NB4 (cell line): ENCODE data around the gene C2orf68.

Experiments used
- MYC ChIP-seq: IDR thresholded peaks from 2 replicates; pipeline ENCODE4 v1.6.1; 2011; ENCODE audit warnings: low read depth, low read length
- POLR2A ChIP-seq: IDR thresholded peaks from 2 replicates; pipeline ENCODE4 v1.6.1; 2011; ENCODE audit warnings: mild to moderate bottlenecking; ENCODE audit not compliant: insufficient read length; ENCODE audit errors: extremely low read depth
- TF ChIP-seq, protein P1 (sequence below): IDR thresholded peaks from one replicate; pipeline ENCODE4 v1.5.1; 2012; ENCODE audit warnings: low read depth, low read length
- TF ChIP-seq, protein P2 (sequence below): IDR thresholded peaks from 2 replicates; pipeline ENCODE4 v1.6.1; 2011; ENCODE audit warnings: low read depth, low read length

DNA sequence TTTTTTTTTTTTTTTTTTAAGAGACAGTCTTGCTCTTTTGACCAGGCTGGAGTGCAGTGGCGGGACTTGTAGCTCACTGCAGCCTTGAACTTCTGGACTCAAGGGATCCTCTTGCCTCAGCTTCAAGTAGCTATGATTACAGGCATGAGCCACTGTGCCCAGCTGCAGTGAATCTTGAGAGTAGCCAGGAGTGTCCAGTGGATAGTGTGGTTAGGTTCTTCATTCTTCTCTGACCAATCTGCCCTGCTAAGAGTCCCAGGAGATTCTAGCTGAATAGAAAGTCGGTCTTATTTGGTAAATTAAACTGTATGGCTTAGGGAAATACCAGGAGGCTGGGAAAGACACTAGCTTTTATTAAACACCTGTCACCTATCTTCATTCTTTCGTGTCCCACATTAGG, 19.4 kb upstream of the C2orf68 start:
- TF ChIP-seq MYC (no peak), POLR2A (no peak)
- TF ChIP-seq, protein P1, sequence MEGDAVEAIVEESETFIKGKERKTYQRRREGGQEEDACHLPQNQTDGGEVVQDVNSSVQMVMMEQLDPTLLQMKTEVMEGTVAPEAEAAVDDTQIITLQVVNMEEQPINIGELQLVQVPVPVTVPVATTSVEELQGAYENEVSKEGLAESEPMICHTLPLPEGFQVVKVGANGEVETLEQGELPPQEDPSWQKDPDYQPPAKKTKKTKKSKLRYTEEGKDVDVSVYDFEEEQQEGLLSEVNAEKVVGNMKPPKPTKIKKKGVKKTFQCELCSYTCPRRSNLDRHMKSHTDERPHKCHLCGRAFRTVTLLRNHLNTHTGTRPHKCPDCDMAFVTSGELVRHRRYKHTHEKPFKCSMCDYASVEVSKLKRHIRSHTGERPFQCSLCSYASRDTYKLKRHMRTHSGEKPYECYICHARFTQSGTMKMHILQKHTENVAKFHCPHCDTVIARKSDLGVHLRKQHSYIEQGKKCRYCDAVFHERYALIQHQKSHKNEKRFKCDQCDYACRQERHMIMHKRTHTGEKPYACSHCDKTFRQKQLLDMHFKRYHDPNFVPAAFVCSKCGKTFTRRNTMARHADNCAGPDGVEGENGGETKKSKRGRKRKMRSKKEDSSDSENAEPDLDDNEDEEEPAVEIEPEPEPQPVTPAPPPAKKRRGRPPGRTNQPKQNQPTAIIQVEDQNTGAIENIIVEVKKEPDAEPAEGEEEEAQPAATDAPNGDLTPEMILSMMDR = no peak
- TF ChIP-seq, protein P2, sequence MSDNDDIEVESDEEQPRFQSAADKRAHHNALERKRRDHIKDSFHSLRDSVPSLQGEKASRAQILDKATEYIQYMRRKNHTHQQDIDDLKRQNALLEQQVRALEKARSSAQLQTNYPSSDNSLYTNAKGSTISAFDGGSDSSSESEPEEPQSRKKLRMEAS = no peak
